ENCODE measurements around the gene CPSF4L. TPM values are rescaled to one million over a fixed set of nuclear protein-coding genes. Genes with fewer than 3 reads are reported as not detected.
"Not testable (repeated sequence)": the region's sequence is repeated elsewhere in the genome, so short reads cannot be mapped to it uniquely, and the experiment has no call there.

Gene CPSF4L
- not detected in 2 replicates for total RNA-seq

- no peak for DNase-seq (ENCODE audit: low read depth, low spot score)
Observed at GRCh38 chr17:73261617-73261951, at the start of gene CPSF4L. Gene CPSF4L (minus strand): TSS chr17:73261880. CDS start chr17:73261818, 62 bp downstream.

- DNase-seq (ENCODE audit: low read depth, low spot score): no peak
Observed at GRCh38 chr17:73311428-73311780, 49.7 kb upstream of the CPSF4L start.

DNA sequence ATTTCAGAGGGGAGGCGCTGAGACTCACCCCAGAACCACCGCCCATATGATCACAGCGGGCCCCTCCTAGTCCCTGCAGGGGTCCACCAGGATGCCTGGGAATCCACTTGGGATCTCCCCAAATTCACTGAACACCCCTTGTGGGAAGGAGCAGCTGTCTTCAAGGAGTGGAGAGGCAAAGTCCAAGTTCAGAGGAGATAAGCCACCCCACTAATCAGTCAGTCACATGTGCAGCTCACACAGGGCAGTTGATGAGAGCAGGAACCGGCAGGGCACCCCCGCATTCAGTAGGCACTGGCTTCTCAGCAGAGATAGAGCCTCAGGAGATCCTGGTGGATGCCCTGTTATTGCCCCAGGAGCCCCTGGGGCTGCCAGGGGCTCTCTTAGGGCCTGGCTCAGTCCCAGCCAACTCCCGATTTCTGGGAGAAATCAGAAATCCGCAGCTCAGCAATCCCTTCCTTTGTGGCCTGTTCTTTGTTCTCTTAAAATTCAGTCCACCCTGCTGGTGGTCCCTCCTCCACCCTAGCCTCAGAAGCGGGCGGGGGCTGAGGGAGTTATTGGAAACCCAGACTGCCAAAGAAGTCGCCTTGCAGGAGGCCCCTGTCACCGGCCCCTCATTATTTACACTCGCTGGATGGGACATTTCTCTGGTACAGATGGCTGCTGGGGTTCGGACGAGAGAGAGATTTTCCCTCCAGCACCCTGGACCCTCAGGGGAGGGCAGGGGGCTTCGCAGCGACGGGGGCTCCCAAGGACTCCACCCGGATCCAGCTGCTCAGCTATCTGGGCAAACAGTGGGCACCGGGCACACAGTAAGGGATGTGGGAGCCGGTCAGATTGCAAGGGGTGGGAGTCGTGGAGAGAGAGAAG, 48.3 kb upstream of the CPSF4L start:
- no peak for DNase-seq (ENCODE audit: low read depth, low spot score)

GRCh38 chr17:73308959-73309358, 47.3 kb upstream of the CPSF4L start:
- not testable (repeated sequence) for DNase-seq (ENCODE audit: low read depth, low spot score)

GRCh38 chr17:73308017-73308823, 46.5 kb upstream of the CPSF4L start:
- DNase-seq (ENCODE audit: low read depth, low spot score): peak; percentile 64

GRCh38 chr17:73307130-73307529, 45.5 kb upstream of the CPSF4L start:
- DNase-seq (ENCODE audit: low read depth, low spot score): no peak

DNA sequence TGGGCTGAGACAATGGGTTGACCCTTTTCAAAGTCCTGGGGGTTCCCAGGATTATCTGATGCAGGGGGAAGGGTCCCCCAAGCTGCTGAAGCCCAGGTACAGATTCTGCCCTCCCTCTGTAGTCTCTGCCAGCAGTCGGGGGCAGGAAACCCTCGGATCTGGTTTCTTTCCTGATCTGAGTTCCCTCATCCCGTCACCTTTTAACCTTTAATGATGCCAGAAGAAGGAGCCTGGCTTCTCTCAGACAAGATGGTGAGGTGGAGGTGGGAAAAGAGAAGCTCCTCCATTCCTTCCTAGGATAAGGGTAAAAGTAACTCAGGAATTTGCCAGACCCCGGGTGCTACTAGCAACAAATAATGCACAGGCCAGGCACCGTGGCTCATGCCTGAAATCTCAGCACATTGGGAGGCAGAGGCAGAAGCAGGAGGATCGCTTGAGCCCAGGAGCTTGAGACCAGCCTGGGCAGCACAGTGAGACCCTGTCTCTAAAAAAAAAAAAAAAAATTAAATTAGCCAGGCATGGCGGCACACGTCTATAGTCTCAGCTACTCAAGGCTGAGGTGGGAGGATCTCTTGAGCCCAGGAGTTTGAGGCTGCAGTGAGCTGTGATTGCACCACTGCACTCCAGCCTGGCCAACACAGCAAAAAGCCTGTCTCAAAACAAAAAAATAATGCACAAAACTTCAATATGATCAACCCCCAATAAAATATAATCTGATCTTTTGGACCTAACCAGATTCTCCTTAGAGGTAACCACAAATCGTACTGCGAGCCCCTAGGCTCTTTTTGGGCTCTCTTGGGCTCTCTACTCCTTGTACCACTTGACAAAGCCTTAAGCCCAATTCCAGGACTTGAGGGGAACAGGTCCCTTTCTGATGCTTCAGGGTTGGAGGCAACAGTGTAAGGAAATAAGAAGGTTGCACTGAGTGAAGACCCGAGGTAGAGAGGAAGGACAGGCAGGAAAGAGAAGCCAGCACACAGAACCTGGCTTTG, 44.5 kb upstream of the CPSF4L start:
- no peak for DNase-seq (ENCODE audit: low read depth, low spot score)

DNA sequence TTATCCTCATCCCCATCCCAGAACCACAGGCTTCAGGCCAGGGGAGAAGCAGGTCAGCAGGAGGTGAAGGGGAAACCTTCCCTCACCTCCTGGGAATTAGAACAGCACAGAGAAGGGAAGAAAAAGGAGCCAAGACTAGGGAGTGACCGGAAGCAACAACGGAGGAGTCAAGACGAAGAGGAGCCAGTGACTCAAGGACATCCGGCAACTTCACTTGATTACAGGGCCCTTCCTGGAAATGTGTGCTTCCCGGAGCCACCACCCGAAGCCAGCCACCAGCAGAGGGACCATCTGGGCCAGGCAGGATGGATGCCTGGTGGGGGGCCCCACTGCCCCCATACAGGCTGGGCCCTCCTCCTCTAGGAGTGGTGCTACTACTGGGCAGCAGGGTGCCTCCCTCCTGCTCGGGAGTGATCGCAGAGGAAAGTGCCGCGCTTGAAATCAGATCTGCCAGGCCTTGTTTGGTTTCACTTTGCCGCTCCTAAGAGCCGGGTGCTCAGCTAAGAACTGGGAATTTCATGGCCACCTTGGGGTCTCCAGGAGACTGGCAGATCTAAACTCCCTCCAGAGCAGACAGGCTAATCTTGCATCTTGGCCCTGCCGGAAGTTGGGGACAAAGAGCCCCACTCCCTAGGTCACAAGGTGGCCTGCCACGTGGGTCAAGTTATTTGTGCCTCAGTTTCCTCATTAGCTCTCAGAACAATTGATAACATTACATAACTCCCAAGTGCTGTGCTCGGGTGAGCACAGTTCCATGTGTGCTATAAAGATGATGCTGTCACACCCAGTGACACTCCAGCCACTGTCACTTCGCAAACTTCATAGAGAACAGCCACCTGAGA, 43.5 kb upstream of the CPSF4L start:
- peak; percentile 35 for DNase-seq (ENCODE audit: low read depth, low spot score)

DNA sequence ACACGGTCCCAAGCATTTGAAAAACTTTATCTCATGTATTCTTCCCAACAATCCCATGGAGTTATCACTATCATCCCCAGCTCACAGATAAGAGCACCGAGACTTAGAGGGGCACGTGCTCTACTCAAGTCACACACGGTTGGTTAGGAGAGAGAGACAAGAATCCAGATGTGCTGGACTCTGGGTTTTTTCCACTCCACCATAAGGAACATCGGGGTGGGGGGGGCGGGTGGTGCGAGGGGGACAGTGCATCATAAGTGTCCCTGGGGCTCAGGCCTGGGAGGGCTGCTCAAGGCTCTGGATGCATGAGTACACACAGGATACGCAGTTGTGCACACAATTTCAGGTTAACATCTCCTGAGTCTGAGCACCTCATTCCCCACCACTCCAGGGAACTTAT, 42.8 kb upstream of the CPSF4L start:
- no peak for DNase-seq (ENCODE audit: low read depth, low spot score)

GRCh38 chr17:73302189-73302588, 40.5 kb upstream of the CPSF4L start:
- no peak for DNase-seq (ENCODE audit: low read depth, low spot score)

- DNase-seq (ENCODE audit: low read depth, low spot score): no peak
Observed at GRCh38 chr17:73301369-73301768, 39.7 kb upstream of the CPSF4L start.

GRCh38 chr17:73300392-73300791, 38.7 kb upstream of the CPSF4L start:
- no peak for DNase-seq (ENCODE audit: low read depth, low spot score)

GRCh38 chr17:73297934-73298861, 36.5 kb upstream of the CPSF4L start:
- no peak for DNase-seq (ENCODE audit: low read depth, low spot score)

DNA sequence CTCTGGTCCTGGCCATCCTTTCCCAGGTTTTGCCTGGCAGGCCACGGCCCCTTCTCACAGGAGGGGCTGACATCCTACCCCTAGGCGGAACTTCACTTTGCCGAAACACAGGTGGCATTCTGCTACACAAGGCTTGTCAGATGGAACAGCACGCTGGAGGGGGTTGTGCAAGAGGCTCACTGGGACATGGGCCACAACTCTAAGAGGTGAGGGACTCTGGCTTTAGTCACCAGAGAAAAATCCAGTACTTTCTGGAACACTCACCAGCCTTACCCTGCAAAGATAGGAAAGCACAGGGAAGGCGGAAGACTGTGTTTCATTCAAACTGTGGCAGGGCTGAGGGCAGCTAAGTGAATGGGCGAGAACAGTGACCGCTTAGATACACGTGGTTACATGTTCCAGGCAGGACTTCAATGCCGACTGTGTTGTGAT, 31.8 kb upstream of the CPSF4L start:
- DNase-seq (ENCODE audit: low read depth, low spot score): no peak

DNA sequence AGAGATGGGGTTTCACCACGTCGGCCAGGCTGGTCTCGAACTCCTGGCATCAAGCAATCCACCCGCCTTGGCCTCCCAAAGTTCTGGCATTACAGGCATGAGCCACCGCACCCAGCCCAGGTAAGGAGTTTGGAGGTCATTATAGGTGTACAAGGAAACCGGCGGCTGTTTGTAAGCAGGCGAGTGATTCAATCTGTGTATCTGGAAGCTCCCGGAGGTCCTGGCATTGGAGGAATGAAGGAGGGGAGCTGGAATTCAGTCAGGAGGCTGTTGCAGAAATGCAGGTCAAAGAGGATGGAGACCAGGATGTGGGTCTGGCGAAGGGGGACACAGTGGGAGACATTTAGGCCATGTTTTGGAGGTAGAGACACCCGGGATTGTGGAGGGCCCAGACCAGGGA, 31.4 kb upstream of the CPSF4L start:
- no peak for DNase-seq (ENCODE audit: low read depth, low spot score)

DNA sequence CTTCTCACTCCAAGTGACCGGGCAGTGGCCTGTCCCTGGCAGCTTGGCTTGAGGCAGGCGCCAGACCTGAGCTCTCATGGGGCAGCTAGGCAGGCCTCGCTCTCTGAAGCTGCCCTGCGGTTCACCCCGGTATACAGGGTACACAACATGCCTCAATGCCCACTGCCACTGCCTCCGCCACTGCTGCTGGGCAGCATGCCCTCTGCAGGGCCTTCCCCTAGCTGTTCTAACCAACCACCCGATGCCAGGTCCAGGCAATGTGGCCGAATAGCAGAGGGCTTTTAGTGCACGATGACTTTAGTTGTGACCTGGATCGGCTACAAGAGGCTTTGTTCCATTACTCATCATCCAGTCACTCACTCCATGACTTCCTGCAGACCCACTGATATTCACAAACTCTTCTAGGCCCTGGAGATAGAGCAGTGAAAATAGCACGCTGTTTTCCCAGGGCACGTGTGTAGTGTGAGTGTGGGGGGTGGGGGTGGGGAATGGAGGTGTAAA, 30.4 kb upstream of the CPSF4L start:
- DNase-seq (ENCODE audit: low read depth, low spot score): peak; percentile 40

- DNase-seq (ENCODE audit: low read depth, low spot score): no peak
Observed at GRCh38 chr17:73291260-73291801, 29.7 kb upstream of the CPSF4L start.

DNA sequence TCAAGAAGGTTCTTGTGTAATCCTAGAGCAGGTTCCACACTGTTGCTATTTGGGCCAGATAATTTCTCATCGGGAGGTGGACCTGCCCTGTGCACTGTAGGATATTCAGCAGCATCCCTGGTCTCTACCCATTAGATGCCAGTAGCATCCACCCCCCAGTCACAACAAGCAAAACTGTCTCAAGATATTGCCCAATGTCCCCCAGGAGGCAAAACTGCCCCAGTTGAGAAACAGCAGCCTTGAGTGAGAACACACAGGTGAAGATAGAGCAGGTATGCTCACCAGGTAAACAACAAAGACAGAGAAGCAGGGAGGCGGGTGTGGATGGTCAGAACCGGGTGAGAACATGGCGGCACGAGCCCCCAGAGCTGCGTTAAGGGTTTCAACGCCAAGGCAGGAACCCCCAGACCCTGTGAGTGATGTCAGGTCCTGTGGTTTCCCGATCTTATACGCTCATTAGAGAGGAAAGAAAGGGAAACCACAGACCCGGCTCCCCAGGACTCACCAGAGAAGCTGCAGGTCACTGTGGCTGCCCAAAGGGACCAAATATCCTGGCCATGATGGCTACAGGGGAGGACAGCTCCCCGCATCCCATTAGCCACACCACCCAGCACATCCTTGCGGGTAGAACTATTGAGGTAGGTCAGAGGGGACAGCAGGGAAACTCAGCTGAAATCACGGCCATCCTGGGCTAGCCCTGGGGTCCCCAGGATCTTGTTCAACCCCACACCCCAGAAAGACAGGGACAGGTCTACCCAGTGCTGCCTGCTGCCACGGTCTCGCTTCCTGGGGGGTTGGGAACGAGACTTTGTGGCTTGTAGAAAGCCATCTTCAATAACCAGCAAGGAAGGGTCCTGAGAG, 28.9 kb upstream of the CPSF4L start:
- DNase-seq (ENCODE audit: low read depth, low spot score): no peak
